Stromal cell of bone marrow (primary cell): ENCODE measurements around the gene SPINK2.

Source experiments
- DNase-seq: peaks from one replicate; pipeline ENCODE4 v3.0.0-alpha.2; 2012; ENCODE audit warnings: low read depth

Gene SPINK2

GRCh38 chr4:56821381-56822243 lies at the start of gene SPINK2:
SPINK2 (minus strand) TSS chr4:56821701; CDS start chr4:56821662, 39 bp downstream.
- DNase-seq: no peak

GRCh38 chr4:56870946-56871345 lies 49.4 kb upstream of the SPINK2 start:
- no peak for DNase-seq

- no peak for DNase-seq
These were observed 42.1 kb upstream of the SPINK2 start for GRCh38 chr4:56863441-56864139.

- no peak for DNase-seq
These were observed 39.9 kb upstream of the SPINK2 start for GRCh38 chr4:56861360-56861759.

DNA sequence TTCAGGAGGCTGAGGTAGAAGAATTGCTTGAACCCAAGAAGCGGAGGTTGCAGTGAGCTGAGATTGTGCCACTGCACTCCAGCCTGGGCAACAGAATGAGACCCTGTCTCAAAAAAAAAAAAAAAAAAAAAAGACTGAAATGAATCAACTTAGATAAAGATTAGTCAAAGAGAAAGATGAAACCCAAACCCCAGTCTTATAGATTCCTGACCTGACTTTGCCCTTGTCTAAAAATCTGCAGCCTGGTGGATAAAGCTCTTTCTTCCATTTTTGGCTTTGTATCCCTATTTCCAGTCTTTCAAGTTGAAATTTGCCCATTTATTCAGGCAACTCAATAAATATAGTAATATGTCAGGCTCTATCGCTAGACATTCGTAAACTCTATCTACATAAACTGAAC lies 39.3 kb upstream of the SPINK2 start:
- DNase-seq: no peak

DNA sequence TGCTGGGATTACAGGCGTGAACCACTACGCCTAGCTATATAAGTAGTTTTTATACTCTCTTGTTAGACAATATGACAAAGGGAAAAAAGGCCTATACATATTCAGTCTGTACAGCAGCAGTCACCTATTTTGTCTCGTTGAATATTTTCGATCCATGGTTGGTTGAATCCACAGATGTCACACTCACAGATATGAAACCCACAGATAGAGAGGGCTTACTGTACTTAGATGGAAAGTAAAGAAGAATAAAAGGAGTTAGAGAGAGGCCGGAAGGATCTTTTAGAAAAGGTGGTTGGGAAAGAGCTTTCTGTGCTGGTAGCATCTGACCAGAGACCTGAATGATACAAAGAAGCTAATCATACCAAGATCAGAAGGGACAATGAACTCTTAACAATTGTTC lies 38.3 kb upstream of the SPINK2 start:
- DNase-seq: no peak

DNA sequence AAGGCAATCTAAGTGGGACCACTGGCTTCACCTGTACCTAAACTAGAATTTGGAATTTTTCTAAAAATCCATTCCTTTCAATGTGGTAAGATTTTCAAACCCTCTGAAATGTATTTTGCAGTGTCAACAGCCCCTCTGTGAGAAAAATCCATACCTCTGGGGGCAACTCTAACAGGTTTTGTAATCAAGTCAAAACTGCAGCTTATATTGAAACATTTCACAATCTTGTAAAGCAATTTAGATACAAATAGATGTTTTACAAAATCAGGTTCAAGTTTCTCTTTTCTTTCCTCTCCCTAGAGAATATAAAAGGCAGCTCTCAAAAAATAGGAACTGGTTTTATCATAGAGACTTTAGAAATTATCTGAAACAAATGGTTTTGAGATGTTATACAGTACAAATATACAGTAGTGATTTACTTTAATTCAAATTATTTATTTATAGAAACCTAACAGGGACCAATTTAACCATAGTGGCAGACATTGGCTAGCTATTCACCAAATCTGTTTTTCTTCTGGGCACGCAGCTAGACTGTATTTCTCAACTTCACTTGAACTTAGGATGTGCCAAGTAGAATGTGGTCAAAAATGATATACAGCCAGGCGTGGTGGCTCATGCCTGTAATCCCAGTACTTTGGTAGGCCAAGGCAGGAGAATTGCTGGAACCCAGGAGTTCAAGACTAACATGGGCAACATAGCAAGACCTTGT lies 36.3 kb upstream of the SPINK2 start:
- peak; percentile 56 for DNase-seq

GRCh38 chr4:56856656-56857055 lies 35.2 kb upstream of the SPINK2 start:
- no peak for DNase-seq

GRCh38 chr4:56850910-56851309 lies 29.4 kb upstream of the SPINK2 start:
- DNase-seq: no peak

DNA sequence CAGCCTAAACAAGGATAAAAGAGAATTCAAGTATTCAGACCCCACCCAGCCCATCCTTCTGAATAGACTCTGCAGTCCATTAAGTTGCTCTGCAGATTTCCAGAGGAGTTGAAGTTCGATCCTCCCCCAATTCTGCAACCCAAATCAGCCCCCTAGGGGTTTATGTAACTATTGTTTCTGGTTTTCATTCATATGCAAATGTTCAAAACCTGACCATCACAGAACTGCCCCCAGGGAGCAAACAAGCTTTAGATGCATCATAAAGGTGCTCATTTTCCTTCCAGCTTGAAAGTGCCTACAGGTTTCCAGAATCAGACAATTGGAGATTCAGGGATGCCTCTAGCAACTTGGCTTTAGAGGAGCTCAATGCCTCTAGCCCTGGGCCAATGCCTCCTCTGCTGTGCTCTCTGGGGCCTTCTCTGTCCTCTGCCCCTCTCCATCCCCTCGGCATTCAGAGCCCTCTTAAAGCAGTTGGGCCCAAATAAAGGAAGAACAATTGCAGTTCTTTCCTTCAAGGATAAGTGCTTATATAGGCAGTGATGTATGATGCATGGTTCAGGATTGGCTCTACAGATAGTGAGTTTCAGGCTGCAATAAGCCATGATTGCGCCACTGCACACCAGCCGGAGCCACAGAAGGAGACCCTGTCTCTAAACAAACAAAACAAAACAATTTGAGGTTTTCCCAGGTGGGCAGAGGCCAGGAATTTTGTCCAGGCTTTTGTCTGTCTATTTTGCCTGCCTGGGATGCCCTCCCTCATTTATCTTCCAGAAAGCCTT lies 23.5 kb upstream of the SPINK2 start:
- DNase-seq: no peak

GRCh38 chr4:56843421-56843899 lies 22.0 kb upstream of the SPINK2 start:
- no peak for DNase-seq

DNA sequence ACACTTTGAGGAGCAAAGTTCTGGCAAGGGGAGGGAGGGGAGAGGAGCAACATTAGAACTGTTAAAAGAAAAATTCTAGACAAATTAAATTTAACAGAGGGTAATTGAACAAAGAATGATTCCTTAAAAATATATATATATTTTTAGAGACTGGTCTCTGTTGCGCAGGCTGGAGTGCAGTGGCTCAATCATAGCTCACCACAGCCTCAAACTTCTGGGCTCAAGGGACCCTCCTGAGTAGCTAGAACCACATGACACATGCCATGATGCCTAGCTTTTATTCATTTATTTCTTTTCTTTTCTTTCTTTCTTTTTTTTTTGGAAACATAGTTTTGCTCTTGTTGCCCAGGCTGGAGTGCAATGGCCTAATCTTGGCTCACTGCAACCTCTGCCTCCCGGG lies 19.1 kb upstream of the SPINK2 start:
- no peak for DNase-seq

- no peak for DNase-seq
These were observed 7.5 kb upstream of the SPINK2 start for GRCh38 chr4:56828784-56829535.

- no peak for DNase-seq
These were observed 2.6 kb upstream of the SPINK2 start for GRCh38 chr4:56823933-56824600.

DNA sequence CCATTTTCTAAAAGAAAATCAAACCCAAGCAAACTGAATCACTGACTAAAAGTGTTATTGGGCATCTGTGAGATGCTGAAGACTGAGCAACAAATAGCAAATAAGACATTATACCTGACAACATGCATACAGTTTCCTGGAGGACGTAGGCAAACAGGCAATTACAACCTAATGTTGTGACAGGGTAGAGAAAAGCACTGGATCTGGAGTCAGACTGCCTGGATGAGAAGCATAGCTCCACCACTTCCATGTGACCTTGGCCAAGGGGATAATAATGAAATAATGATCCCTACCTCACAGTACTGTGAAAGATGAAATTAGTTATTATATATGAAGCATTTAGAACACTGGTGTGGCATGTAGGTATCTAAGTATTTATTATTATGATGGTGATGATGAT lies 2.7 kb downstream of the SPINK2 start:
- no peak for DNase-seq

DNA sequence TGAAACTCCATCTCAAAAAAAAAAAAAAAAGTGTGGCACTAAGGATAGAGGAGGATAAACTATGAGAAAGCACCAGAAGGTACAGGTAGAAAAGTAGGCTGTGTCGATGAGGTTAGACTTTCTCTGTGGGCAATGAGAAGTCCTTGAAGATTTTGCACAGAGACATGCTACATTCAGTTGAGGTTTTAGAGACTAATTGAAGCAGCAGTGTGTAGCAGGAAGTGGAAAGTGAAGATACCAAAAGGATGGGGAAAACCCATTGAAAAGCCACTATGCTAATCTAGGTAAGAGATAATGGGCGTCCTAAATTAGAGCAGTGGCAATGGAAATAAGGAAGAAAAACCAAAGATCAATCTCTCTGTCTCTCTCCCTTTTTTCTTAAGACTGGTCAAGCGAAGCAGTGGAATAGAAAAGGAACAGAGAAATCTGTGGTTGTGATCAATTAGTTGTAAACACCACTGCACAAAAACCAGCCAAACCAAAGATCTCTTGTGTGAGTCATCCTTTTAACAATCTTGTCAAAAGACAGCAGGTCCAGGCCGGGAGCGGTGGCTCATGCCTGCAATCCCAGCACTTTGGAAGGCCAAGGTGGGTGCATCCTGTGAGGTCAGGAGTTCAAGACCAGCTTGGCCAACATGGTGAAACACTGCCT lies 3.5 kb downstream of the SPINK2 start:
- DNase-seq: no peak

- DNase-seq: no peak
These were observed 14.8 kb downstream of the SPINK2 start for GRCh38 chr4:56806666-56807065.

- DNase-seq: peak; percentile 18
These were observed 16.9 kb downstream of the SPINK2 start for GRCh38 chr4:56804551-56804950.

- no peak for DNase-seq
These were observed 18.0 kb downstream of the SPINK2 start for GRCh38 chr4:56803471-56803870.
